Central memory CD8-positive, alpha-beta T cell (primary cell): ENCODE data around the gene IL17D.

ENCODE experiments used
- ATAC-seq: fragments of 150-1000 bp; cut with Tn5 transposase; replicated peaks from 2 replicates; pipeline ENCODE4 v1.10.0; 2022; ENCODE audit warnings: mild to moderate bottlenecking, moderate FRiP score, moderate number of reproducible peaks; ENCODE audit not compliant: poor library complexity, severe bottlenecking; ENCODE audit errors: extremely low read depth
- DNase-seq, 2 donors: peaks; one replicate each; pipeline ENCODE4 v3.0.0; 2021; ENCODE audit warnings: low spot score in 2 of 2
- H3K27ac Mint-ChIP-seq: one replicate; pipeline ENCODE4 v1.8.0; 2022; ENCODE audit warnings: low read depth, mild to moderate bottlenecking, moderate library complexity, mixed read lengths
- H3K27me3 Mint-ChIP-seq: one replicate; pipeline ENCODE4 v1.8.0; 2022; ENCODE audit warnings: mixed read lengths
- H3K36me3 Mint-ChIP-seq: one replicate; pipeline ENCODE4 v1.8.0; 2022; ENCODE audit warnings: mild to moderate bottlenecking, moderate library complexity, mixed read lengths; ENCODE audit not compliant: insufficient read depth
- H3K4me1 Mint-ChIP-seq: one replicate; pipeline ENCODE4 v1.8.0; 2022; ENCODE audit warnings: mixed read lengths
- H3K4me3 Mint-ChIP-seq: one replicate; pipeline ENCODE4 v1.8.0; 2022; ENCODE audit warnings: mild to moderate bottlenecking, moderate library complexity, mixed read lengths
- H3K9me3 Mint-ChIP-seq: one replicate; pipeline ENCODE4 v1.8.0; 2022; ENCODE audit warnings: mixed read lengths

Gene IL17D

GRCh38 chr13:20714563-20715329 lies 11.2 kb downstream of the IL17D start:
- Mint-ChIP-seq H3K27me3 (peaks cover 33% of the 10 kb centered on the region), H3K9me3 (no peaks in the 10 kb centered on the region), H3K4me1 (peaks cover 13% of the 10 kb centered on the region), H3K4me3 (no peak overlapping the region), H3K36me3 (peaks cover 1% of the 10 kb centered on the region), H3K27ac (no peak overlapping the region)
- ATAC-seq = no peak
- DNase-seq = no peak

GRCh38 chr13:20715330-20715712 lies 11.8 kb downstream of the IL17D start:
- Mint-ChIP-seq H3K36me3 (peaks cover 1% of the 10 kb centered on the region), H3K4me1 (peaks cover 13% of the 10 kb centered on the region), H3K27ac (no peak overlapping the region), H3K27me3 (peaks cover 33% of the 10 kb centered on the region), H3K4me3 (no peak overlapping the region), H3K9me3 (no peaks in the 10 kb centered on the region)
- no peak for ATAC-seq
- no peak for DNase-seq

DNA sequence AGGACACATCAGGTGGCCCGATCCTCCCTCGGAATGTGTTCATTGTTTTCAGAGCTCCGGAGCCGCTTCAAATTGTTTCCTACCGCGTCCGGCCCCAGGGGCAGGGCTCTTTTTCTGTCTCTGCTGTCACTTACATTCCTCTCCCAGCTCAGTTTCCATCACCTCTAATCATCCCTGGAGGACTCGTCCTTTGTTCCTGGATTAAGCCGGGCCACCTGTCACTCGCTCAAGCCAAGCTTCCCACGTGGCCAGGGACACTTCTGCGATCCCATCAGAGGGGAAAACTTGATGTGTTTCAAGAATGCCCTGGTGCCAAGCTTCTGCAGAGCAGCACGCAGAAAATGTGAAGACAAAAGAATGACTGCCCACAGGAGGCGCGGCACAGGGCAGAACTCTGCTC lies 13.5 kb downstream of the IL17D start:
- H3K9me3 Mint-ChIP-seq = no peaks in the 10 kb centered on the region
- no peak for ATAC-seq
- H3K36me3 Mint-ChIP-seq = peaks cover 1% of the 10 kb centered on the region
- peaks cover 33% of the 10 kb centered on the region for H3K27me3 Mint-ChIP-seq
- H3K27ac Mint-ChIP-seq = no peak overlapping the region
- no peak overlapping the region for H3K4me3 Mint-ChIP-seq
- peaks cover 13% of the 10 kb centered on the region for H3K4me1 Mint-ChIP-seq
- DNase-seq = no peak

GRCh38 chr13:20717581-20718542 lies 14.4 kb downstream of the IL17D start:
- Mint-ChIP-seq H3K27me3 (peaks cover 25% of the 10 kb centered on the region), H3K27ac (no peak overlapping the region), H3K9me3 (no peaks in the 10 kb centered on the region), H3K4me1 (peaks cover 7% of the 10 kb centered on the region), H3K4me3 (no peak overlapping the region), H3K36me3 (peaks cover 1% of the 10 kb centered on the region)
- DNase-seq (no peak), ATAC-seq (no peak)

- Mint-ChIP-seq H3K4me3 (no peak overlapping the region), H3K27me3 (peaks cover 13% of the 10 kb centered on the region), H3K9me3 (no peaks in the 10 kb centered on the region), H3K27ac (no peak overlapping the region), H3K36me3 (no peaks in the 10 kb centered on the region), H3K4me1 (no peaks in the 10 kb centered on the region)
- no peak for ATAC-seq
- no peak for DNase-seq
Measured at GRCh38 chr13:20718958-20719566, 15.6 kb downstream of the IL17D start.

- no peak for DNase-seq
- H3K4me3 Mint-ChIP-seq = no peak overlapping the region
- peaks cover 6% of the 10 kb centered on the region for H3K27me3 Mint-ChIP-seq
- H3K36me3 Mint-ChIP-seq = no peaks in the 10 kb centered on the region
- ATAC-seq = no peak
- H3K27ac Mint-ChIP-seq = no peak overlapping the region
- H3K4me1 Mint-ChIP-seq = no peaks in the 10 kb centered on the region
- no peaks in the 10 kb centered on the region for H3K9me3 Mint-ChIP-seq
Measured at GRCh38 chr13:20719783-20720182, 16.3 kb downstream of the IL17D start.

DNA sequence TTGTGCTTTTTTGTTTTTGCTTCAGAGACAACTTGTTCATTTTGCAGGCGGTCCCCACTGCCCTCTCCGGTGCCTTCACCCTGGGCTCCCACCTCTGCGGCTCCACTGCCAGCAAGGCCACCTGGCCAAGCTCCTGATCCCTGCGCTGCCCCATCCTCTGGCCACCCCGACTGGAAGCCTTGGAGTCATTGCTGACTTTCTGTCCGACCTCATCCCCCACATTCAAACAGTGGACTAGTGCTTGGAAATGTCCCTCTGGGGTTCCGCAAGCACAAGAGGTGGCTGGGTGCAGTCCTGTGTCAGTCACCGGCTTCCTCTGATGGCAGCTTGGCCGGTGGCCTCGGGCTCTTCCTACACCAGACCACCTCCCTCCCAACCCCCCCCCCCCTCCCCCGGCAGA lies 17.0 kb downstream of the IL17D start:
- Mint-ChIP-seq H3K27me3 (no peaks in the 10 kb centered on the region), H3K36me3 (no peaks in the 10 kb centered on the region), H3K9me3 (no peaks in the 10 kb centered on the region), H3K4me1 (no peaks in the 10 kb centered on the region), H3K4me3 (no peak overlapping the region), H3K27ac (no peak overlapping the region)
- ATAC-seq (no peak), DNase-seq (no peak)

GRCh38 chr13:20721058-20721453 lies 17.6 kb downstream of the IL17D start:
- no peaks in the 10 kb centered on the region for H3K9me3 Mint-ChIP-seq
- no peaks in the 10 kb centered on the region for H3K27me3 Mint-ChIP-seq
- no peak for ATAC-seq
- no peaks in the 10 kb centered on the region for H3K36me3 Mint-ChIP-seq
- no peak for DNase-seq
- no peak overlapping the region for H3K27ac Mint-ChIP-seq
- H3K4me1 Mint-ChIP-seq = no peaks in the 10 kb centered on the region
- H3K4me3 Mint-ChIP-seq = no peak overlapping the region

GRCh38 chr13:20721454-20722357 lies 18.2 kb downstream of the IL17D start:
- Mint-ChIP-seq H3K4me1 (no peaks in the 10 kb centered on the region), H3K27me3 (no peaks in the 10 kb centered on the region), H3K4me3 (peak overlapping the region; percentile 47), H3K9me3 (no peaks in the 10 kb centered on the region), H3K27ac (no peak overlapping the region), H3K36me3 (no peaks in the 10 kb centered on the region)
- ATAC-seq = peak; percentile 14
- DNase-seq = no peak

- Mint-ChIP-seq H3K4me1 (no peaks in the 10 kb centered on the region), H3K36me3 (no peaks in the 10 kb centered on the region), H3K27me3 (no peaks in the 10 kb centered on the region), H3K27ac (no peak overlapping the region), H3K4me3 (no peak overlapping the region), H3K9me3 (no peaks in the 10 kb centered on the region)
- no peak for DNase-seq
- ATAC-seq = no peak
Measured at GRCh38 chr13:20727856-20728255, 24.4 kb downstream of the IL17D start.

DNA sequence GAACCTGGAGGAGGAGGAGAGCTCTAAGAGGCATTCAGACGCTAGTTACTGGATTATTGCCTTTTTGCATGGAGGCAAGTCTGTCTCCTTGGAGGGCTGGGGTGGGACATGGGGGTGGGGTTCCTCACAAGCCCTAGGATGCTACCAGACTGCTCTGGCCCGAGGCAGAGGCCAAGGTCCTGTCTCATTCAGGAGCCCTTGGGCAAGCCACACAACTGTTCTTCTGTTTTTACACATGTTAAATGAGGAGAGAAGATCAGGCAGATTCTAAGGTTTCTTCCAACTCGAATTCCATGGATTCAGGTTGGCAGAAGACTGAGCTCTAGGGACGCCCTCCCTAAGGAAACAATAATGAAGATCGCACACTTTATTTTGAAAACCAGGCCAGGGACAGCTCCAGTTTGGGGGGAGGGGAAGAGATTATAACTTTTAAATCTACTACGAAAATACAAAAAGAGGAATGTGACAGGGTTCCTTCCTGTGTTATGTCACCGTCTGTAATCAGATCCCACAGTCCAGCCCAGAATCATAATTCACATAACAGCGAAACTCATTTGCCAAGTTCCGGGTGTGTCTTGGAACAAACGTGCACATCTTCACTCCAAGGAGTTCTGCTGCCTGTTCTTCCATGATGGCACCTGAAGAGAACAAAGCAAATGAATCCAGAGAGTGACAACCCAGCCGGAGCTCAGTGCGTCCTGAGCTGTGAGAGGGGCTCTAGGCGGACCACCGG lies 25.2 kb downstream of the IL17D start:
- Mint-ChIP-seq H3K4me3 (no peak overlapping the region), H3K27ac (no peak overlapping the region), H3K9me3 (no peaks in the 10 kb centered on the region), H3K36me3 (no peaks in the 10 kb centered on the region), H3K27me3 (no peaks in the 10 kb centered on the region), H3K4me1 (no peaks in the 10 kb centered on the region)
- ATAC-seq = no peak
- DNase-seq = no peak
